Transverse colon (tissue), 4 donors: ENCODE measurements around the gene LBR.

Source experiments
- POLR2A ChIP-seq: fragments of 450-650 bp; IDR thresholded peaks from one replicate; pipeline ENCODE4 v1.6.1; 2016; ENCODE audit warnings: antibody characterized with exemption, mild to moderate bottlenecking, moderate library complexity
- POLR2AphosphoS5 ChIP-seq, 3 donors: sonication (generic); formaldehyde crosslinking; IDR thresholded peaks; one replicate each; pipeline ENCODE4 v1.6.1; 2016; ENCODE audit warnings: antibody characterized with exemption in 3 of 3
- TF ChIP-seq, protein P1 (sequence below), 5 experiments: fragments of 200-600 bp in 3 of 5; fragments of 450-650 bp in 2 of 5; sonication (generic) in 3 of 5; IDR thresholded peaks; 1 replicate in 2 of 5; 2 replicates in 3 of 5; pipeline ENCODE4 v1.5.1; 2016 to 2017; ENCODE audit warnings: antibody characterized with exemption in 5 of 5, inconsistent platforms in 3 of 5, mild to moderate bottlenecking in 2 of 5, moderate library complexity in 1 of 5

DNA sequence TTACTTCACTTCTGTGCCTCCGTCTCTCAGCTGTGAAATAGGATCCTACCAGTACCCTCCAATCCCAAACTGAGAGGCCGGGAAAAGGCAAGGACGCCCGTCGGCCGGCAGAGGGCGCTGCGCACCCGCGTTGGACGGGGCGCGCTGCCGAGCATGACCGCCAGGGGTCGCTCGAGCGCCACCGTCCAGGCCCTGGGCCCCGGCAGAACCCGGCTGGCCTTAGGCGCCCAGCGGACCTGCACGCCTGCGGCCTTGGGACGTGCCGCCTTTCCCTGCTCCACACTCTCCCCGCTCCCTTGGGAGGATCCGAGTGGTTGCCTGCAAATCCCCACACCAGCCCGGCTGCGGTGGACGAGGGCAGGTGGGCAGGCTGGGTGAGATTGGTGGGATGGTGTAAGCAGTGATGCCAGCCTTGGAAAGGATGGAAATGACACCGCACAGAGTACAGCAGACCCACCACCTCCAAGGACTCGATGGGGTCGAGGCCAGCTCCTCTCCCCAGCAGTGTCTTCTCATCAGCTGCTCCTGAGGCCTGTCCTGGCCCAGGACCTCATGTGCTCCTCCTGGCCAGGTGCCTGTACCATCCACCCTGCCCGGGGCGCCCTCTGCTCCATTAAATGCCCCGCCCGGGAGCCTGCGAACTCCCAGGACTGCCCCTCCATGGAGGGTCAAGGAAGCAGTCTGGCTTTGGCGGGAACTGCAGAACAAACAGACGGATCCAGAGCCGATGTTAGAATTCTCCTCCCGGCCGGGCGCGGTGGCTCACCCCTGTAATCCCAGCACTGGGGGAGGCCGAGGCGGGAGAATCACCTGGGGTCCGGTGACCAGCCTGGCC lies 47.4 kb upstream of the LBR start:
- no peak for TF ChIP-seq POLR2A
- TF ChIP-seq, protein P1, sequence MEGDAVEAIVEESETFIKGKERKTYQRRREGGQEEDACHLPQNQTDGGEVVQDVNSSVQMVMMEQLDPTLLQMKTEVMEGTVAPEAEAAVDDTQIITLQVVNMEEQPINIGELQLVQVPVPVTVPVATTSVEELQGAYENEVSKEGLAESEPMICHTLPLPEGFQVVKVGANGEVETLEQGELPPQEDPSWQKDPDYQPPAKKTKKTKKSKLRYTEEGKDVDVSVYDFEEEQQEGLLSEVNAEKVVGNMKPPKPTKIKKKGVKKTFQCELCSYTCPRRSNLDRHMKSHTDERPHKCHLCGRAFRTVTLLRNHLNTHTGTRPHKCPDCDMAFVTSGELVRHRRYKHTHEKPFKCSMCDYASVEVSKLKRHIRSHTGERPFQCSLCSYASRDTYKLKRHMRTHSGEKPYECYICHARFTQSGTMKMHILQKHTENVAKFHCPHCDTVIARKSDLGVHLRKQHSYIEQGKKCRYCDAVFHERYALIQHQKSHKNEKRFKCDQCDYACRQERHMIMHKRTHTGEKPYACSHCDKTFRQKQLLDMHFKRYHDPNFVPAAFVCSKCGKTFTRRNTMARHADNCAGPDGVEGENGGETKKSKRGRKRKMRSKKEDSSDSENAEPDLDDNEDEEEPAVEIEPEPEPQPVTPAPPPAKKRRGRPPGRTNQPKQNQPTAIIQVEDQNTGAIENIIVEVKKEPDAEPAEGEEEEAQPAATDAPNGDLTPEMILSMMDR (IDR thresholded peaks at IDR 0.05), result peak; percentile 100
- TF ChIP-seq POLR2AphosphoS5 (IDR thresholded peaks at IDR 0.05), result peak in 2 of 3 donors; percentile 14 to 16
